Fibroblast of pulmonary artery (primary cell): ENCODE results near the gene SMC5.

Source experiments
- DNase-seq: peaks from one replicate; pipeline ENCODE4 v3.0.0-alpha.2; 2010; ENCODE audit warnings: low read depth
- H3K4me3 ChIP-seq: replicated peaks from 2 replicates; pipeline ENCODE4 v1.5.1; 2011; ENCODE audit warnings: low read depth, mild to moderate bottlenecking, control low read depth, low read length, moderate library complexity
- TF ChIP-seq, protein P1 (sequence below): IDR thresholded peaks from 2 replicates; pipeline ENCODE4 v1.5.1; 2011; ENCODE audit warnings: mild to moderate bottlenecking, control low read depth, low read length, inconsistent platforms; ENCODE audit errors: missing control alignments

The SMC5 gene

DNA sequence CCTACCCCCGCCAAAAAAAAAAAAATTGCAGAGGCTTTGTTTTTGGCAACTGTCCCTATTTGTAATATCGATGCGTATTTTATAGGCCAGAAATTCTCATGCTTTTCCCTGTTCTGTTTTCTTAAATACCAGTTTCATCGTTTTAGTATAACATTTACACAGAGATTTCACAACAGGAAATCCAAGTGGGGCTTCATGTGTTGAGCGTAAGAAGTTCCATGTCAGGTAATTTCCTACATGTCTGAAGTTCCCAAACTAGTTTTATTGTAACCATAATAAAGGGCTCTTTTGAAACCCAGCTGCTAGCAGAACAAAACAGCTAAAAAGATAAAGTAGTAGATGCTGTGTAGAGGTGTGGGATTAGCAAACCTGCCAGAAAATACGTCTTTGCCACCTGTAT lies 4.2 kb downstream of the SMC5 start:
- H3K4me3 ChIP-seq, result no peak overlapping the region
- TF ChIP-seq, protein P1, sequence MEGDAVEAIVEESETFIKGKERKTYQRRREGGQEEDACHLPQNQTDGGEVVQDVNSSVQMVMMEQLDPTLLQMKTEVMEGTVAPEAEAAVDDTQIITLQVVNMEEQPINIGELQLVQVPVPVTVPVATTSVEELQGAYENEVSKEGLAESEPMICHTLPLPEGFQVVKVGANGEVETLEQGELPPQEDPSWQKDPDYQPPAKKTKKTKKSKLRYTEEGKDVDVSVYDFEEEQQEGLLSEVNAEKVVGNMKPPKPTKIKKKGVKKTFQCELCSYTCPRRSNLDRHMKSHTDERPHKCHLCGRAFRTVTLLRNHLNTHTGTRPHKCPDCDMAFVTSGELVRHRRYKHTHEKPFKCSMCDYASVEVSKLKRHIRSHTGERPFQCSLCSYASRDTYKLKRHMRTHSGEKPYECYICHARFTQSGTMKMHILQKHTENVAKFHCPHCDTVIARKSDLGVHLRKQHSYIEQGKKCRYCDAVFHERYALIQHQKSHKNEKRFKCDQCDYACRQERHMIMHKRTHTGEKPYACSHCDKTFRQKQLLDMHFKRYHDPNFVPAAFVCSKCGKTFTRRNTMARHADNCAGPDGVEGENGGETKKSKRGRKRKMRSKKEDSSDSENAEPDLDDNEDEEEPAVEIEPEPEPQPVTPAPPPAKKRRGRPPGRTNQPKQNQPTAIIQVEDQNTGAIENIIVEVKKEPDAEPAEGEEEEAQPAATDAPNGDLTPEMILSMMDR, result no peak
- DNase-seq, result no peak

DNA sequence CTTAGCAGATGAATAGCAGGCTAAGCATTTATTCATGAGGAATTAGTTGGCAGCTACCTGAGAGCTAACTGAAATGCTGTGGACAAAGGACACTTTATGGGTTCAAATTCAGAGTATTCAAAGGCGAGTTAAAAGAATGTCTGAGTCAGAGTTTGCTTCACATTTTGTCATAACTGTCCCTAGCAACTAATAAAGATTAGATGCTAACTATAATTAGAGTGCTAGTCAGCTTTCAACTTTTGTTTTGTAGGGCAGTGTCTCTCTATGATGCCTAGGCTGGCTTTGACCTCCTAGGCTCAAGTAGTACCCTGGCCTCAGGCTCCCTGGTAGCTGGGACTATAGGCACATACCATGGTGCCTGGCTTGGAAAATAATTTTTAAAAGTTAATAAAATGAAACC lies 4.6 kb downstream of the SMC5 start:
- TF ChIP-seq, protein P1, result no peak
- H3K4me3 ChIP-seq, result no peak overlapping the region
- DNase-seq, result peak; percentile 43

DNA sequence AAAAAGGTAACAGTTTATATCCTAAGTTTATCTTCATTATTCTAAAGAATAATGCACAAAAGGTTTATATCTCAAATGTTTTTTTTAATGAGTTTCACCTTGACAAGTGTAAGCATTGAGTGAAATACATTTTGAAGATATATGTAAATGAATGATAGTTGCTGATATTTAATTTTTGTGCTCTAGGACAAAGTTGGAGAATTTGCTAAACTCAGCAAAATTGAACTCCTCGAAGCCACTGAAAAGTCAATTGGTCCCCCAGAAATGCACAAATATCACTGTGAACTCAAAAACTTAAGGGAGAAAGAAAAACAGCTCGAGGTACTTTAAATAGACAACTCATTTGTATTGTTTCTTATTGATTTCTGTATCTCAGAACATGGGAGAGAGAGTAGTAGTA lies 19.5 kb downstream of the SMC5 start:
- TF ChIP-seq, protein P1, result no peak
- H3K4me3 ChIP-seq, result no peak overlapping the region
- no peak for DNase-seq

DNA sequence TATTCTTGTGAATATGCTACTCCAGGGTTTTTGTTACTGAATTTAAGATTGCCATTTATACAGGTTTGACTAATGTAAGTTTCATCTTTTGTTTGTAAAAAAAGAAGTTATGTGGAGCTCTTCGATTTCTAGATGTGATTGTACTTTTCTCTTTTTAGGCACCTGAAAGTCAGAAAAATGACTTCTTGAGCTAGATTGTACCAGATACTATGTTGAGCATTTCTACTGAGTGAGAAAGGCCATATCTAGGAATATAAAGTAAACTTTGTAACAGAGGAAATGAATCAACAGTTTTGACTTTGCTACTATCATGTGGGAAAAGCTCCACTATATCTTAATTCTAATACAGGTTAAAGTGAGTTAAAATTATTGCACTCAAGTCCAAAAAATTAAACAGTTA lies 25.1 kb downstream of the SMC5 start:
- TF ChIP-seq, protein P1, result no peak
- no peak overlapping the region for H3K4me3 ChIP-seq
- DNase-seq, result no peak

DNA sequence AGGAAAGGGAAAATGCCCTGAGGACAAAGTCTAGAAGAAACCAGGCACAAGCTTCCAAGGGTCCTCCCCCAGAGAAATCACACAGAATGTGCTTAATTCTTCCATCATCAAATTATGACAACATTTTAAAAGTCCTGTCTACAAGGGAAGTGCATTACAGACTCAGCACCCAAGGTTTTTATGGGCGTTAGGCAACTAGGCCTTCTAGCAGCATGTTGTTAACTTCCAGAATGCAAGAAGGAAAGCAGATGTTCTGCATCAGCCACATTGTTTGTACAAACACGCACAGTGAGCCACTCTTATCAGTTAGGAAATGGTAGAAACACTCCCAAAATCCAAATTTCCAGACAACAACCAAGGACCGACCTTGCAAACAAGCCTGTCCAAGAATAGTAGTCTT lies 26.5 kb downstream of the SMC5 start:
- no peak overlapping the region for H3K4me3 ChIP-seq
- TF ChIP-seq, protein P1, result no peak
- peak; percentile 93 for DNase-seq

DNA sequence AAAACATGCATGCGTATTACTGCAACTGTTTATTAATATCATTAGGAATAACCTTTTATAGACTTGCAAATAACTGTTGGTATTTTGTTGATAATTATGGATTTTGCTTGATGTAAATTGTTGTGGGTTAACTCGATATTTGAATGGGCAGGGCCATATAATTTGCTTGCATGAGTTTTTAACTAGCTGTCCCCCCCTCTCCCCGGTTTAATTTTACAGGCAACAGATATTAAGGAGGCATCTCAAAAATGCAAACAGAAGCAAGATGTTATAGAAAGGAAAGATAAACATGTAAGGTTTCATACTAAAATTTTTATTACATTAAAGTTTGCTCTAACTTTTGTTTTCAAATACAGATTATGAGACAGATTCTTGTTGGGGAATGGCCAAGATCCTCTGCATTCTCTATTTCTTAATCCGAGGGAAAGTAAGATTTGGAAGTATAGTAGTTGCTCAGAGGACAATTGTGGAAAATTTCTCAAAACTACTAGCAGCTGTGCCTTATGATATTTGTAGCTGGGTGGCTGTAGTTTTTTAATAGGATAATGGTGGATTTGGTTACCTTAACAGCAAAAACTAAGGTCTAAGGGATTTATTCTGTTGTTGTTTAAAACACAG lies 27.3 kb downstream of the SMC5 start:
- H3K4me3 ChIP-seq, result no peak overlapping the region
- DNase-seq, result peak; percentile 33
- TF ChIP-seq, protein P1, result no peak

DNA sequence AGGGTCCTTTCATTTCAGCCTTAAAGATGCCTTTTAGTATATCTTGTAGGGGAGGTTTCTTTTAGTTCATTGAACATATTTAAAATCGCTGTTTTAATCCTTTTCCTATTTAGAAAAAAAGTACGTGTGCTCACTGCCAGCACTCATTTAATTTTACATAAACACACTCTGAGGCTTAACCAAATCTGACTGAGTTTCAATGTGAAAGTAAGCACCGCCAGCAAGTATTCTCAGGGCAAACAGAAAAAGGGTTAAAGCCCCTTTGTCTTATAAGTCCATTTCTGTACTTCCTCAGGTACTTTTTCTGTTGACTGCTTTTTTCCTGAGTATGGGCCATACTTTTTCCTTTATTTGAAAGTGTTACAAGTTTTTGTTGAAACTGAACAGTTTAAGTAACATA lies 31.8 kb downstream of the SMC5 start:
- H3K4me3 ChIP-seq, result no peak overlapping the region
- DNase-seq, result no peak
- TF ChIP-seq, protein P1, result no peak
